OCI-LY1 (cell line): ENCODE measurements around the gene TTLL3.

Experiments
- H2AFZ ChIP-seq: fragments of 200-600 bp; sonication (generic), shearing (Covaris generic); 2 replicates; pipeline ENCODE4 v1.6.0; 2014; ENCODE audit warnings: antibody characterized with exemption, mild to moderate bottlenecking, low read length
- H3F3A ChIP-seq: fragments of 200-600 bp; sonication (generic), shearing (Covaris generic); 2 replicates; pipeline ENCODE4 v1.6.0; 2014; ENCODE audit warnings: mild to moderate bottlenecking, antibody characterized with exemption, low read length, moderate library complexity; ENCODE audit not compliant: insufficient read depth
- H3K27ac ChIP-seq: fragments of 200-600 bp; sonication (generic); 2 replicates; pipeline ENCODE4 v1.5.1; 2014; ENCODE audit warnings: low read length, mixed run types, mild to moderate bottlenecking, low read depth; ENCODE audit not compliant: poor library complexity, severe bottlenecking
- H3K27me3 ChIP-seq: fragments of 200-600 bp; sonication (generic); 2 replicates; pipeline ENCODE4 v1.6.0; 2014; ENCODE audit warnings: antibody characterized with exemption, mild to moderate bottlenecking, low read length, moderate library complexity; ENCODE audit not compliant: insufficient read depth
- H3K36me3 ChIP-seq: fragments of 200-600 bp; sonication (generic); 2 replicates; pipeline ENCODE4 v1.6.1; 2014; ENCODE audit warnings: mild to moderate bottlenecking, antibody characterized with exemption, low read length, moderate library complexity, mixed read lengths; ENCODE audit not compliant: insufficient read depth
- H3K4me1 ChIP-seq: fragments of 200-600 bp; sonication (generic); 2 replicates; pipeline ENCODE4 v1.5.1; 2014; ENCODE audit warnings: mild to moderate bottlenecking, low read length, moderate library complexity; ENCODE audit not compliant: insufficient read depth, severe bottlenecking
- H3K4me2 ChIP-seq: fragments of 200-600 bp; sonication (generic), shearing (Covaris generic); 2 replicates; pipeline ENCODE4 v1.6.1; 2014; ENCODE audit warnings: low read length
- H3K4me3 ChIP-seq: fragments of 200-600 bp; sonication (generic); 2 replicates; pipeline ENCODE4 v1.5.1; 2014; ENCODE audit warnings: low read length, low read depth, mild to moderate bottlenecking, mixed read lengths; ENCODE audit not compliant: poor library complexity, severe bottlenecking
- H3K79me2 ChIP-seq: fragments of 200-600 bp; shearing (Covaris generic); 2 replicates; pipeline ENCODE4 v1.6.1; 2016; ENCODE audit warnings: mixed run types, low read length, mixed read lengths; ENCODE audit not compliant: insufficient read depth
- H3K9ac ChIP-seq: fragments of 200-600 bp; sonication (generic), shearing (Covaris generic); 2 replicates; pipeline ENCODE4 v1.6.1; 2014; ENCODE audit warnings: mild to moderate bottlenecking, low read length, mixed read lengths
- H3K9me2 ChIP-seq: fragments of 200-600 bp; sonication (generic), shearing (Covaris generic); 2 replicates; pipeline ENCODE4 v1.6.1; 2014; ENCODE audit warnings: low read depth, mild to moderate bottlenecking, low read length, mixed read lengths
- H3K9me3 ChIP-seq: fragments of 200-600 bp; shearing (Covaris generic); 2 replicates; pipeline ENCODE4 v1.6.1; 2014; ENCODE audit warnings: low read length, mixed read lengths
- H4K20me1 ChIP-seq: fragments of 200-600 bp; sonication (generic), shearing (Covaris generic); 2 replicates; pipeline ENCODE4 v1.6.0; 2016; ENCODE audit warnings: mild to moderate bottlenecking, low read length; ENCODE audit not compliant: insufficient read depth
- EZH2 ChIP-seq: fragments of 200-600 bp; sonication (generic), shearing (Covaris generic); IDR thresholded peaks from 2 replicates; pipeline ENCODE4 v1.8.0; 2017; ENCODE audit warnings: borderline replicate concordance, mixed run types, mild to moderate bottlenecking, antibody characterized with exemption, low read length, moderate library complexity, mixed read lengths
- TF ChIP-seq, protein P1 (sequence below): fragments of 200-600 bp; sonication (generic), shearing (Covaris generic); IDR thresholded peaks from 2 replicates; pipeline ENCODE4 v1.5.1; 2017; ENCODE audit warnings: mild to moderate bottlenecking, antibody characterized with exemption, low read length, moderate library complexity, mixed read lengths

The TTLL3 gene

DNA sequence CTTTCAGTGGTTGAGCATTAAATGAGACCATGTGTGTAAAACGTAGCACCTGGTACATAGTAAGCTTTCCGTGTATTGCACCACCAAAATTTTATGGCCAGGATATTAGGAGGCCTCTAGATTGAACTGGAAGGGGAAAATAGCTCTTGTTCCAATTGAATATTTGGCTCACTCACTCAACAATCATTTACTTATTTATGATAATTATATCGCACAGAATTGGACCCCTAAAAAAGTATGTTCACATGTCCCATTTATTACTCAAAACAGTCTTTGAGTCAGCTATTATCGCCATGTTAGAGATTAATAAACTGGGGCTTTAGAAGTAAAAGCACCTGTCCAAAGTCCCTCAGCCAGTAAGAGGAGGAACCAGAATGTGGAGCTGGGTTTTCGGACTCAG is 5.1 kb upstream of the TTLL3 start:
- Histone ChIP-seq H3F3A (peaks cover 4% of the 10 kb centered on the region; the same call in 1 of the 2 replicates), H3K36me3 (peaks cover 82% of the 10 kb centered on the region), H3K4me1 (peaks cover 16% of the 10 kb centered on the region), H3K4me2 (no peak overlapping the region), H4K20me1 (no peaks in the 10 kb centered on the region), H3K9me3 (no peaks in the 10 kb centered on the region), H3K27ac (no peak overlapping the region), H3K79me2 (no peaks in the 10 kb centered on the region), H3K4me3 (no peak overlapping the region), H3K9me2 (no peaks in the 10 kb centered on the region), H3K9ac (no peak overlapping the region), H3K27me3 (no peaks in the 10 kb centered on the region), H2AFZ (no peak overlapping the region)
- TF ChIP-seq, protein P1, sequence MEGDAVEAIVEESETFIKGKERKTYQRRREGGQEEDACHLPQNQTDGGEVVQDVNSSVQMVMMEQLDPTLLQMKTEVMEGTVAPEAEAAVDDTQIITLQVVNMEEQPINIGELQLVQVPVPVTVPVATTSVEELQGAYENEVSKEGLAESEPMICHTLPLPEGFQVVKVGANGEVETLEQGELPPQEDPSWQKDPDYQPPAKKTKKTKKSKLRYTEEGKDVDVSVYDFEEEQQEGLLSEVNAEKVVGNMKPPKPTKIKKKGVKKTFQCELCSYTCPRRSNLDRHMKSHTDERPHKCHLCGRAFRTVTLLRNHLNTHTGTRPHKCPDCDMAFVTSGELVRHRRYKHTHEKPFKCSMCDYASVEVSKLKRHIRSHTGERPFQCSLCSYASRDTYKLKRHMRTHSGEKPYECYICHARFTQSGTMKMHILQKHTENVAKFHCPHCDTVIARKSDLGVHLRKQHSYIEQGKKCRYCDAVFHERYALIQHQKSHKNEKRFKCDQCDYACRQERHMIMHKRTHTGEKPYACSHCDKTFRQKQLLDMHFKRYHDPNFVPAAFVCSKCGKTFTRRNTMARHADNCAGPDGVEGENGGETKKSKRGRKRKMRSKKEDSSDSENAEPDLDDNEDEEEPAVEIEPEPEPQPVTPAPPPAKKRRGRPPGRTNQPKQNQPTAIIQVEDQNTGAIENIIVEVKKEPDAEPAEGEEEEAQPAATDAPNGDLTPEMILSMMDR: no peak
- TF ChIP-seq EZH2: no peak

DNA sequence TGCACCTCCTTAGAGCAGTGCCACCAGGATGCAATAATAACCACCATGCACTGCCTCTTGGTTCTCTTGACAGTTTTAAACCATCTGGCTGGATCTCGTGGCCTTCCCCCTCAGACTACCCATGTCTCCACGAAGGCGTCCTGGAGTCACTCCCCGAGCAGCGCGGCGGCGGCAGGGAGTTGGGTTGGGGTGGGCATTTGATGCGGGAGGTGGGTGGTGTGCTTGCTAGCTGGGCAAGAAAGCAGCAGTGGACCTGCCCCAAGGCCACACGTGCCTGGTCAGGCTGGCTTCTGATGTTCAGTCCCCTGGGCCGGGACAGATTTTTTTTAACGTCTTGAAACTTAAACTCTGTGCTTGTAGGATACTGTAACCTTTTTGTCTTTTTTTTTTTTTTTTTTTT is 3.9 kb upstream of the TTLL3 start:
- no peaks in the 10 kb centered on the region for H3K79me2 ChIP-seq
- H3F3A ChIP-seq: peaks cover 4% of the 10 kb centered on the region; the same call in 1 of the 2 replicates
- peaks cover 70% of the 10 kb centered on the region for H3K36me3 ChIP-seq
- no peak overlapping the region for H3K4me3 ChIP-seq
- peaks cover 21% of the 10 kb centered on the region for H3K4me1 ChIP-seq
- no peak overlapping the region for H2AFZ ChIP-seq
- no peaks in the 10 kb centered on the region for H3K9me3 ChIP-seq
- no peaks in the 10 kb centered on the region for H4K20me1 ChIP-seq
- no peaks in the 10 kb centered on the region for H3K27me3 ChIP-seq
- no peak overlapping the region for H3K4me2 ChIP-seq
- H3K9me2 ChIP-seq: no peaks in the 10 kb centered on the region
- no peak for TF ChIP-seq EZH2
- TF ChIP-seq, protein P1: no peak
- H3K27ac ChIP-seq: no peak overlapping the region
- H3K9ac ChIP-seq: no peak overlapping the region

DNA sequence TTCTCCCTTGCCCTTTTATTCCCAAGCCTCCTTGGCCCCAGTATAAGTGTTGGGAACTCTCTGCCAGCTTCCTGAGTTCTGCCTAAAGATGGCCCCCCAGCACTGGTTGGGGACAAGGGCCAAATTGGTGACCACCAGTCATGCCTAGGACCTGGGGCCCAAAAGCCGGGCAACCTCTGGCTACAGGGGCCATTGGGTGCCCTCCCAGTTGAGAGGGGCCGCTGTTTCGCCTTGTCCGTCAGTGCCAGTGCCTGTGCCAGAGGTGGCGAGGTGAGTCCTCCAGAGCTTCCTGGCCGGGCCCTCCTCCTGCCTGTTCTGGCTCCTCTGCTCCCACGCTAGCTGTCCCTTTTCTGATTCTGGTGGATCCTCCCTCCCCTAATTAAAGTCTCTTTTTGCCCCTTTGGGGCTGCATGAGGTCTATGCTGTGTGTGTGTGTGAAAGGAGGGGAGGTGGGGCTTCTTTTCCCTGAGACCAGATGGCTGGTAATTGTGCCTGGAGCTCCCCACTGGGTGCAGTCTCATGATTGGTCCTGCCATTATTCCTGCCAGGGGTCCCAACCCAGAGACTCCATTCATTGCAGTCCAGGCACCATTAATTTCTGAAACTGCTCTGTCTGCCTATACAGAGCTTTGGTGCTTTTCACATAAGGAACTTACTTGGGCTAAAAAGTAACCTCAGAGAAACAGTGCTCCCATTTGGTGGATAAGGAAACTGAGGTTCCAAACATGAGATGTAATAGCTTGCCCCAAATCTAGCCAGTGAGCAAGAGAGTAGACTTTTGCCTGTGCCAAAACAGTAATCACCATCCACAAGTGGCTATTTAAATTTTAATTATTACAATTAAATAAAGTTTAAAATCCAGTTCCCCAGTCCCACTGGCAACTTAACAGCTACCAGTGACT is 3.1 kb upstream of the TTLL3 start:
- peaks cover 68% of the 10 kb centered on the region for H3K36me3 ChIP-seq
- H3F3A ChIP-seq: peaks cover 4% of the 10 kb centered on the region; the same call in 1 of the 2 replicates
- TF ChIP-seq, protein P1: no peak
- TF ChIP-seq EZH2: no peak
- no peaks in the 10 kb centered on the region for H3K27me3 ChIP-seq
- no peak overlapping the region for H2AFZ ChIP-seq
- no peaks in the 10 kb centered on the region for H3K9me3 ChIP-seq
- no peaks in the 10 kb centered on the region for H3K79me2 ChIP-seq
- H3K9me2 ChIP-seq: no peaks in the 10 kb centered on the region
- no peaks in the 10 kb centered on the region for H4K20me1 ChIP-seq
- peaks cover 21% of the 10 kb centered on the region for H3K4me1 ChIP-seq
- H3K9ac ChIP-seq: no peak overlapping the region
- no peak overlapping the region for H3K4me2 ChIP-seq
- H3K4me3 ChIP-seq: no peak overlapping the region
- H3K27ac ChIP-seq: no peak overlapping the region
